Endothelial cell of umbilical vein (primary cell): ENCODE data around the gene PPFIA2.

Source experiments
- EZH2 ChIP-seq: IDR thresholded peaks from 2 replicates; pipeline ENCODE4 v1.6.1; 2012; ENCODE audit warnings: borderline replicate concordance, low read depth, mild to moderate bottlenecking, moderate library complexity, low read length, inconsistent platforms; ENCODE audit not compliant: severe bottlenecking
- FOS ChIP-seq: IDR thresholded peaks from 2 replicates; pipeline ENCODE4 v1.6.1; 2011; ENCODE audit warnings: mild to moderate bottlenecking, low read length, moderate library complexity, borderline replicate concordance; ENCODE audit not compliant: insufficient read depth
- GATA2 ChIP-seq: IDR thresholded peaks from 2 replicates; pipeline ENCODE4 v1.7.0; 2011; ENCODE audit warnings: low read depth, mild to moderate bottlenecking, moderate library complexity, mixed read lengths, low read length; ENCODE audit not compliant: insufficient read length, insufficient read depth
- JUN ChIP-seq: IDR thresholded peaks from 2 replicates; pipeline ENCODE4 v1.6.1; 2011; ENCODE audit warnings: borderline replicate concordance, low read depth; ENCODE audit not compliant: insufficient read length, insufficient read depth
- POLR2A ChIP-seq: IDR thresholded peaks from 2 replicates; pipeline ENCODE4 v1.6.1; 2012; ENCODE audit warnings: low read depth, mild to moderate bottlenecking, control low read depth, low read length
- POLR2AphosphoS5 ChIP-seq: IDR thresholded peaks from 2 replicates; pipeline ENCODE4 v1.6.1; 2012; ENCODE audit warnings: low read depth, mild to moderate bottlenecking, control low read depth, low read length, moderate library complexity; ENCODE audit not compliant: insufficient read depth
- TF ChIP-seq, protein P1 (sequence below), 2 donors: IDR thresholded peaks; 1 replicate in 1 of 2; 2 replicates in 1 of 2; pipeline ENCODE4 v1.5.1; 2011; ENCODE audit warnings: low read length in 2 of 2, mild to moderate bottlenecking in 2 of 2, moderate library complexity in 2 of 2, control low read depth in 1 of 2, inconsistent platforms in 1 of 2, low read depth in 1 of 2; ENCODE audit not compliant: insufficient read depth in 1 of 2; ENCODE audit errors: extremely low read depth in 1 of 2
- TF ChIP-seq, protein P2 (sequence below): IDR thresholded peaks from 2 replicates; pipeline ENCODE4 v1.6.1; 2011; ENCODE audit not compliant: insufficient read depth, insufficient read length

DNA sequence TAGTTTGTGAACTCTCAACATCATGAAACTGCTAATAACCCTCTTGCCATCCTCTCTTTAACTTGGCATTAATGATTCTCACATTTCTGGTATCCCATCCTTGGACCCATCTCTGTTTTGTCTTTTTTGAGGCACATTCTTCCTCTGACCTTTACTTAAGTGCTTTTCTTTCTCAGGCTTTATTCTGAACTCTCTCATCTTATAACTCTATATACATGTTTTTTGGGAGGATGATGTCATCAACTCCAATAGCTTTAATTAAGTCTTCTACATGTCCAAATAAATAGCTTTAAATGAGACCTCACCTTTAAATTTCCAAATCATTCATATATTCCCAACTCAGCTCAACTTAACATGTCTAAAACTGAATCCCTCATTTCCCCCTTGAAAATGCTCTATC lies 88.4 kb downstream of the PPFIA2 start:
- TF ChIP-seq POLR2AphosphoS5 (no peak), FOS (no peak), POLR2A (no peak), EZH2 (no peak), GATA2 (no peak), JUN (no peak)
- TF ChIP-seq, protein P1, sequence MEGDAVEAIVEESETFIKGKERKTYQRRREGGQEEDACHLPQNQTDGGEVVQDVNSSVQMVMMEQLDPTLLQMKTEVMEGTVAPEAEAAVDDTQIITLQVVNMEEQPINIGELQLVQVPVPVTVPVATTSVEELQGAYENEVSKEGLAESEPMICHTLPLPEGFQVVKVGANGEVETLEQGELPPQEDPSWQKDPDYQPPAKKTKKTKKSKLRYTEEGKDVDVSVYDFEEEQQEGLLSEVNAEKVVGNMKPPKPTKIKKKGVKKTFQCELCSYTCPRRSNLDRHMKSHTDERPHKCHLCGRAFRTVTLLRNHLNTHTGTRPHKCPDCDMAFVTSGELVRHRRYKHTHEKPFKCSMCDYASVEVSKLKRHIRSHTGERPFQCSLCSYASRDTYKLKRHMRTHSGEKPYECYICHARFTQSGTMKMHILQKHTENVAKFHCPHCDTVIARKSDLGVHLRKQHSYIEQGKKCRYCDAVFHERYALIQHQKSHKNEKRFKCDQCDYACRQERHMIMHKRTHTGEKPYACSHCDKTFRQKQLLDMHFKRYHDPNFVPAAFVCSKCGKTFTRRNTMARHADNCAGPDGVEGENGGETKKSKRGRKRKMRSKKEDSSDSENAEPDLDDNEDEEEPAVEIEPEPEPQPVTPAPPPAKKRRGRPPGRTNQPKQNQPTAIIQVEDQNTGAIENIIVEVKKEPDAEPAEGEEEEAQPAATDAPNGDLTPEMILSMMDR (IDR thresholded peaks at IDR 0.05; ENCODE audit: extremely low read depth in 1 of 2, insufficient read depth in 1 of 2, low read depth in 1 of 2, low read length in 2 of 2), result no peak
- TF ChIP-seq, protein P2, sequence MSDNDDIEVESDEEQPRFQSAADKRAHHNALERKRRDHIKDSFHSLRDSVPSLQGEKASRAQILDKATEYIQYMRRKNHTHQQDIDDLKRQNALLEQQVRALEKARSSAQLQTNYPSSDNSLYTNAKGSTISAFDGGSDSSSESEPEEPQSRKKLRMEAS, result no peak
